Measurements from ENCODE around the gene DNHD1.

GRCh38 chr11:6516865-6517264 lies 19.8 kb downstream of the DNHD1 start:
- TF ChIP-seq GATA2 (IDR thresholded peaks at IDR 0.05; ENCODE audit: low read depth, low read length): no peak
- no peak for TF ChIP-seq GATA3 (IDR thresholded peaks at IDR 0.05; ENCODE audit: low read depth, low read length)
